Neural crest cell (in vitro differentiated cells): ENCODE data around the gene CHN2. TPM values are rescaled to one million over a fixed set of nuclear protein-coding genes. Genes with fewer than 3 reads are reported as not detected.
"Not testable (repeated sequence)": the region's sequence is repeated elsewhere in the genome, so short reads cannot be mapped to it uniquely, and the experiment has no call there.

ENCODE experiments used
- DNase-seq: peaks from one replicate; pipeline ENCODE4 v3.0.0; 2021; ENCODE audit warnings: low read depth, mixed read lengths, low spot score
- H3K27ac Mint-ChIP-seq: one replicate; pipeline ENCODE4 v1.8.0; 2021; ENCODE audit warnings: mild to moderate bottlenecking, mixed read lengths; ENCODE audit not compliant: unreplicated experiment
- H3K27me3 Mint-ChIP-seq: 2 replicates; pipeline ENCODE4 v1.8.0; 2021; ENCODE audit warnings: low read depth, mild to moderate bottlenecking, mixed read lengths
- H3K36me3 Mint-ChIP-seq: 2 replicates; pipeline ENCODE4 v1.8.0; 2021; ENCODE audit warnings: low read depth, mild to moderate bottlenecking, mixed read lengths
- H3K4me1 Mint-ChIP-seq: 2 replicates; pipeline ENCODE4 v1.8.0; 2021; ENCODE audit warnings: mixed read lengths
- H3K4me3 Mint-ChIP-seq: one replicate; pipeline ENCODE4 v1.8.0; 2021; ENCODE audit warnings: mild to moderate bottlenecking, mixed read lengths
- H3K9me3 Mint-ChIP-seq: 2 replicates; pipeline ENCODE4 v1.8.0; 2021; ENCODE audit warnings: mixed read lengths
- CTCF ChIP-seq: fragments of 200-600 bp; sonication (generic); conservative IDR thresholded peaks from 2 replicates; pipeline ENCODE4 v1.5.0; 2021; ENCODE audit warnings: antibody characterized with exemption, mild to moderate bottlenecking
- total RNA-seq: library from RNA; stranded (reverse); gene quantifications from 2 replicates; pipeline ENCODE4 v1.2.1, GENCODE V29; 2021

The CHN2 gene
- total RNA-seq, 1 donor from 2014 or later = 15.4 TPM

DNA sequence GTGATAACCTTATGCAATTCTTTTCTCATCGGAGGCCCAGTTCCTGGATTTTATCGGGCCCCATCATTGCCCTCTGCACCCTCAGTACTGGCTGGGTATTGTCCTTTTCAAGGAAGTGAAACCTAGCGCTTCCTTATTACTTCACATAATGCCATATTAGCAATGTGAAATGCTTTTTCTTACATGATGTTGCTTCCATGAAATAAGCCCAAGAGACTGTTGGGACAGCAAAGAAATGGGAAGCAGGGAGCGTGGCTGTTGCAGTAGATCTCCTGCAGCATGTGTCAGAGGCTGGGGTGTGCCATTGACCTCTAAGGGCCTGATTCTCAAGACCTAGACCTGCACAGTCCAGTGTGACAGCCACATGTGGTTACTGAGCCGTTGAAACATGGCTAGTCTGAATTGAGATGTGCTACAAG lies 8.1 kb downstream of the CHN2 start:
- DNase-seq = no peak
- no peak for TF ChIP-seq CTCF
- Mint-ChIP-seq H3K27ac (no peak overlapping the region), H3K36me3 (no peaks in the 10 kb centered on the region), H3K9me3 (no peaks in the 10 kb centered on the region), H3K4me1 (peaks cover 9% of the 10 kb centered on the region), H3K27me3 (peaks cover 4% of the 10 kb centered on the region), H3K4me3 (no peak overlapping the region)

GRCh38 chr7:29204491-29205272 lies 10.1 kb downstream of the CHN2 start:
- no peak overlapping the region for H3K4me3 Mint-ChIP-seq
- DNase-seq = no peak
- H3K27ac Mint-ChIP-seq = no peak overlapping the region
- H3K9me3 Mint-ChIP-seq = no peaks in the 10 kb centered on the region
- H3K36me3 Mint-ChIP-seq = no peaks in the 10 kb centered on the region
- H3K4me1 Mint-ChIP-seq = peaks cover 21% of the 10 kb centered on the region
- peaks cover 3% of the 10 kb centered on the region for H3K27me3 Mint-ChIP-seq
- no peak for TF ChIP-seq CTCF

GRCh38 chr7:29207162-29207801 lies 12.7 kb downstream of the CHN2 start:
- H3K4me1 Mint-ChIP-seq = peaks cover 21% of the 10 kb centered on the region
- TF ChIP-seq CTCF = no peak
- H3K9me3 Mint-ChIP-seq = no peaks in the 10 kb centered on the region
- no peak for DNase-seq
- no peaks in the 10 kb centered on the region for H3K27me3 Mint-ChIP-seq
- H3K4me3 Mint-ChIP-seq = no peak overlapping the region
- no peak overlapping the region for H3K27ac Mint-ChIP-seq
- H3K36me3 Mint-ChIP-seq = peaks cover 2% of the 10 kb centered on the region

- H3K4me1 Mint-ChIP-seq = peaks cover 21% of the 10 kb centered on the region
- DNase-seq = no peak
- no peak for TF ChIP-seq CTCF
- H3K36me3 Mint-ChIP-seq = peaks cover 2% of the 10 kb centered on the region
- no peak overlapping the region for H3K27ac Mint-ChIP-seq
- no peak overlapping the region for H3K4me3 Mint-ChIP-seq
- no peaks in the 10 kb centered on the region for H3K9me3 Mint-ChIP-seq
- H3K27me3 Mint-ChIP-seq = no peaks in the 10 kb centered on the region
Observed at GRCh38 chr7:29208410-29209250, 14.1 kb downstream of the CHN2 start.

GRCh38 chr7:29209745-29210144 lies 15.2 kb downstream of the CHN2 start:
- H3K36me3 Mint-ChIP-seq = peaks cover 2% of the 10 kb centered on the region
- H3K9me3 Mint-ChIP-seq = no peaks in the 10 kb centered on the region
- DNase-seq = no peak
- TF ChIP-seq CTCF = no peak
- no peaks in the 10 kb centered on the region for H3K27me3 Mint-ChIP-seq
- H3K27ac Mint-ChIP-seq = no peak overlapping the region
- peaks cover 21% of the 10 kb centered on the region for H3K4me1 Mint-ChIP-seq
- H3K4me3 Mint-ChIP-seq = no peak overlapping the region

- H3K27me3 Mint-ChIP-seq, H3K27ac Mint-ChIP-seq, H3K9me3 Mint-ChIP-seq, H3K36me3 Mint-ChIP-seq, H3K4me3 Mint-ChIP-seq, DNase-seq: not testable (repeated sequence)
- peaks cover 10% of the 10 kb centered on the region for H3K4me1 Mint-ChIP-seq
Observed at GRCh38 chr7:29212736-29213135, 18.2 kb downstream of the CHN2 start.
